ENCODE measurements around the gene FYN.

DNA sequence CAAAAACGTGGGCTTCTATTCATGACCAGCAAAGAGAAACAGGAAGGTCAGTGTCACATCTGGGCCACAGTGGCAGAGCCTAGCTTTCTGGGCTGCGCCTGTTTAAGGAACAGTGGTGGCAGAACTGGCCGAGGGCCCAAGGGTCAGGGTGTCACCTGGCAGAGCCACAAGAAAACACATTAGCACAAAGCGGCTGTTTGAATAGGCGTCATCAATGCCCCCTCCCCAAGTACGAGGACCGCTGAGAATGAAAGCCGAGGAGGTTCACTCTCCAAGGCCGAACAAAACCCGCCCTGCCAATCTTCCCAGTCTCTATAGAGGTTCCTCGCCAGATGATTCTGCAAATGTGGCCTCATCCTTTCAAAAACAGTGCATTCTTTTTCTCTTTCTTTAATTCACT is 142.4 kb downstream of the FYN start:
- TF ChIP-seq, protein P1, sequence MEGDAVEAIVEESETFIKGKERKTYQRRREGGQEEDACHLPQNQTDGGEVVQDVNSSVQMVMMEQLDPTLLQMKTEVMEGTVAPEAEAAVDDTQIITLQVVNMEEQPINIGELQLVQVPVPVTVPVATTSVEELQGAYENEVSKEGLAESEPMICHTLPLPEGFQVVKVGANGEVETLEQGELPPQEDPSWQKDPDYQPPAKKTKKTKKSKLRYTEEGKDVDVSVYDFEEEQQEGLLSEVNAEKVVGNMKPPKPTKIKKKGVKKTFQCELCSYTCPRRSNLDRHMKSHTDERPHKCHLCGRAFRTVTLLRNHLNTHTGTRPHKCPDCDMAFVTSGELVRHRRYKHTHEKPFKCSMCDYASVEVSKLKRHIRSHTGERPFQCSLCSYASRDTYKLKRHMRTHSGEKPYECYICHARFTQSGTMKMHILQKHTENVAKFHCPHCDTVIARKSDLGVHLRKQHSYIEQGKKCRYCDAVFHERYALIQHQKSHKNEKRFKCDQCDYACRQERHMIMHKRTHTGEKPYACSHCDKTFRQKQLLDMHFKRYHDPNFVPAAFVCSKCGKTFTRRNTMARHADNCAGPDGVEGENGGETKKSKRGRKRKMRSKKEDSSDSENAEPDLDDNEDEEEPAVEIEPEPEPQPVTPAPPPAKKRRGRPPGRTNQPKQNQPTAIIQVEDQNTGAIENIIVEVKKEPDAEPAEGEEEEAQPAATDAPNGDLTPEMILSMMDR (conservative IDR thresholded peaks at IDR 0.05; ENCODE audit: low read depth, low read length), result no peak
- TF ChIP-seq EZH2 (IDR thresholded peaks at IDR 0.05; ENCODE audit: borderline replicate concordance, low read depth, low read length, poor library complexity, severe bottlenecking), result no peak
